SH-SY5Y (cell line): ENCODE results near the gene PKD1L1.

Source experiments
- GATA2 ChIP-seq: IDR thresholded peaks from 2 replicates; pipeline ENCODE4 v1.6.1; 2011; ENCODE audit warnings: mild to moderate bottlenecking, low read depth, low read length
- GATA3 ChIP-seq: IDR thresholded peaks from 2 replicates; pipeline ENCODE4 v1.6.1; 2011; ENCODE audit warnings: low read depth, mild to moderate bottlenecking, low read length, moderate library complexity

DNA sequence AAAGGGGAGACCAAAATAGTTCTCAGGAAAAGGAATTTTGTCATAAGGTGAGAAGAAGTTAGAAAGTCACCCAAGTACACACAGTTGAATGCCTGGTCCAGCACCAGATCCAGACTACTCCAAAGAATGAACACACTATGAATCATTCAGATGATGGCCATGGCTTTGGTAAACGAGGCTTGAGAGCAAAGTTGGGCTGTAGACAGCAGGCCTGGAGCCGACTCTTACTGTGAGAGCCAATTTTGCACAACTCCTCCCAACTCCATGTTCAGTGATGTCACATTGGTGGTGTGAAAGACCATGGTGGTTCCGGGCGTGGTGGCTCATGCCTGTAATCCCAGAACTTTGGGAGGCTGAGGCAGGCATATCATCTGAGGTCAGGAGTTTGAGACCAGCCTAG lies 131.6 kb downstream of the PKD1L1 start:
- TF ChIP-seq GATA2, result no peak
- TF ChIP-seq GATA3, result no peak
